KG1 (cell line): Measurements from ENCODE around the gene MS4A10.

Experiments used
- DNase-seq: peaks from one replicate; lab custom pipeline; 2025; lab: John Stamatoyannopoulos, UW

The MS4A10 gene

DNA sequence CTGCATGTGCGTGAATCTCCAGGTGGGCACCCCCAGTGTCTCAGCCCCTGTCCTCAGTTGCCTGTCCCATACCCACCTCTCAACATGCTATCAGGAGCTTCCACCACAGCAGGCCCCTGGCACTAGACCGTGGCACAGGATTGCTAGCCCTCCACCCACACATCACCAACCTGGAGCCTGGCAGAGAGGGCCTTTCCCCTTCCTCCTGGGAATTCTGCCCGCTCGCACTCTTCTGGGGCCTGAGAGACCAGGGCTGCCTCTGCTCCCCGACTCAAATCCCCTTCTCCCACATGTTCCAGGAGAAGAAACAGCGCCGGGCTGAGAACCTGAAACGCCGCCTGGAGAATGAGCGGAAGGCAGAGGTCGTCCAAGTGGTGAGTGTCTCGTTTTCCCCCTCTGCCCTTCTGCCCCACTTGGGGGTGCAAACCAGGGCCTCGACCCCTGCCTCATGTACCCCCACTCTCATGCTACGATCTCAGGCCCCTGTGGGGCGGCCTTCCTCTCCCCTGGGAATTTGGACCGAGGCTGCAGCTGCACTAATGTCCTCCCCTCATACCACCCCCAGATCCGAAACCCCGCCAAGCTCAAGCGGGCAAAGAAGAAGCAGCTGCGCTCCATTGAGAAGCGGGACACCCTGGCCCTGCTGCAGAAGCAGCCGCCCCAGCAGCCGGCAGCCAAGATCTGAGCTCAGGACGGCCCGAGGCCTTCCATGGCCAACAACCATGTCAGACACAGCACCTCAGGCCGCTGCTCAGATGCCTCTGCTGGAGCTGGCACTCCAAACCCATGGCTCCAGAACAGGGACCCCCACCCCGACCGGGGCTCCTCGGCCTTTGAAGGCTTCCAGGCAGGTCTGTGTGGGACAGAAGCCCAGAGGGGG, 64.7 kb downstream of the MS4A10 start:
- DNase-seq = no peak
